HepG2 (cell line): ENCODE results near the gene BMPR2. TPM values are rescaled to one million over a fixed set of nuclear protein-coding genes. Genes with fewer than 3 reads are reported as not detected.

Experiments used
- ATAC-seq: fragments of 200-7000 bp; cut with Tn5 transposase; 3 replicates; pipeline ENCODE4 v1.9.1; 2020; ENCODE audit warnings: mild to moderate bottlenecking, moderate library complexity
- BruUV-seq: library from RNA; stranded (reverse); fragments of 400-500 nt; replicated peaks from 2 replicates; lab custom pipeline; 2021; lab: Mats Ljungman, UMichigan
- CTCF ChIA-PET: fragments of 300-600 bp; formaldehyde crosslinking; extraction: SDS; loops from one replicate; lab custom pipeline; 2021; ENCODE audit warnings: low total read pairs, inconsistent platforms, low intra/inter-chr PET ratio; lab: Yijun Ruan, JAX
- POLR2A ChIA-PET: fragments of 350-600 bp; sonication (Branson Sonifier 250); formaldehyde crosslinking; loops from one replicate; lab custom pipeline; 2020; ENCODE audit warnings: antibody characterized with exemption, inconsistent platforms; lab: Yijun Ruan, JAX
- DNase-seq: peaks from one replicate; pipeline ENCODE4 v3.0.0-alpha.2; 2015; ENCODE audit warnings: low spot score
- FAIRE-seq: peaks from 3 replicates; lab custom pipeline; 2011; peaks lifted over from hg19 to GRCh38; lab: Jason Lieb, UNC
- H2AFZ ChIP-seq: one replicate; pipeline ENCODE4 v1.6.1; 2011; ENCODE audit warnings: low read length, inconsistent platforms
- H3K27ac ChIP-seq: fragments of 300-600 bp; 3 replicates; pipeline ENCODE4 v1.8.0; 2011; ENCODE audit warnings: mixed run types, mild to moderate bottlenecking, mixed read lengths, low read length, inconsistent platforms; ENCODE audit not compliant: insufficient read depth; ENCODE audit errors: extremely low read length
- H3K27me3 ChIP-seq, 2 experiments: fragments of 200-600 bp in 1 of 2; 2 replicates in 1 of 2; 3 replicates in 1 of 2; pipeline versions ENCODE4 v1.6.0 to v1.8.0; 2011; ENCODE audit warnings: low read length in 2 of 2, mild to moderate bottlenecking in 2 of 2, moderate library complexity in 2 of 2, inconsistent platforms in 1 of 2; ENCODE audit not compliant: insufficient read depth in 2 of 2, control insufficient read depth in 1 of 2
- H3K36me3 ChIP-seq, 2 experiments: fragments of 200-600 bp in 1 of 2; replicated peaks in 1 of 2; 2 replicates in 1 of 2; 3 replicates in 1 of 2; pipeline versions ENCODE4 v1.5.1 to v1.8.0; 2011; ENCODE audit warnings: low read length in 2 of 2, inconsistent platforms in 1 of 2; ENCODE audit not compliant: insufficient read depth in 2 of 2, control insufficient read depth in 1 of 2
- H3K4me1 ChIP-seq: 2 replicates; pipeline ENCODE4 v1.5.1; 2012; ENCODE audit warnings: low read length, inconsistent platforms; ENCODE audit not compliant: insufficient read depth
- H3K4me2 ChIP-seq: 2 replicates; pipeline ENCODE4 v1.6.0; 2011; ENCODE audit warnings: low read depth, low read length, inconsistent platforms
- H3K4me3 ChIP-seq, 3 experiments: fragments of 200-600 bp in 1 of 3; sonication (generic), shearing (Covaris generic) in 1 of 3; replicated peaks in 1 of 3; 2 replicates each; pipeline ENCODE4 v1.5.1; 2011 to 2016; ENCODE audit warnings: low read length in 3 of 3, inconsistent platforms in 2 of 3, low read depth in 2 of 3, mild to moderate bottlenecking in 2 of 3, control low read depth in 1 of 3, mixed read lengths in 1 of 3; ENCODE audit not compliant: insufficient read depth in 1 of 3
- H3K79me2 ChIP-seq: one replicate; pipeline ENCODE4 v1.6.1; 2011; ENCODE audit warnings: low read length, inconsistent platforms; ENCODE audit not compliant: insufficient read depth
- H3K9ac ChIP-seq: 2 replicates; pipeline ENCODE4 v1.6.0; 2011; ENCODE audit warnings: mild to moderate bottlenecking, low read depth, low read length, inconsistent platforms; ENCODE audit not compliant: insufficient read depth
- H3K9me3 ChIP-seq: 2 replicates; pipeline ENCODE4 v1.5.1; 2012; ENCODE audit warnings: mild to moderate bottlenecking, low read length
- H4K20me1 ChIP-seq: 2 replicates; pipeline ENCODE4 v1.6.0; 2011; ENCODE audit warnings: inconsistent platforms, mild to moderate bottlenecking, low read length, moderate library complexity; ENCODE audit not compliant: insufficient read depth
- AGO1 ChIP-seq: fragments of 200-400 bp; formaldehyde crosslinking; IDR thresholded peaks from 2 replicates; pipeline ENCODE4 v1.6.1; 2017; ENCODE audit warnings: mild to moderate bottlenecking, low read depth, low read length, moderate library complexity; ENCODE audit not compliant: poor library complexity, severe bottlenecking
- ELF3 ChIP-seq: IDR thresholded peaks from 2 replicates; pipeline ENCODE4 v1.6.1; 2016; ENCODE audit warnings: missing genetic modification reagents, missing compliant biosample characterization
- HMG20B ChIP-seq: conservative IDR thresholded peaks from 2 replicates; pipeline ENCODE4 v1.6.1; 2016; ENCODE audit warnings: missing genetic modification reagents, missing compliant biosample characterization
- KMT2A ChIP-seq: sonication (generic); formaldehyde crosslinking; IDR thresholded peaks from 2 replicates; pipeline ENCODE4 v1.4.0; 2020; ENCODE audit warnings: missing genetic modification reagents
- SP5 ChIP-seq: IDR thresholded peaks from 2 replicates; pipeline ENCODE4 v1.6.1; 2016; ENCODE audit warnings: low read depth, borderline replicate concordance
- YY1 ChIP-seq: IDR thresholded peaks from 2 replicates; pipeline ENCODE4 v1.6.1; 2011; ENCODE audit warnings: low read length, low read depth, moderate library complexity, mild to moderate bottlenecking; ENCODE audit not compliant: insufficient read depth, insufficient replicate concordance
- ZBTB33 ChIP-seq: sonication (generic); formaldehyde crosslinking; IDR thresholded peaks from 2 replicates; pipeline ENCODE4 v1.4.0; 2020; ENCODE audit warnings: missing genetic modification reagents
- ZNF768 ChIP-seq: sonication (generic); formaldehyde crosslinking; IDR thresholded peaks from 2 replicates; pipeline ENCODE4 v1.4.0; 2020; ENCODE audit warnings: missing genetic modification reagents
- ZNF850 ChIP-seq: sonication (generic); formaldehyde crosslinking; conservative IDR thresholded peaks from 2 replicates; pipeline ENCODE4 v1.9.0; 2021; ENCODE audit warnings: mild to moderate bottlenecking, missing genetic modification reagents
- WGBS: methylation state at CpG from one replicate; pipeline ENCODE4 v1.1.6; 2017; ENCODE audit warnings: low lambda C conversion rate; 5-methylcytosine and 5-hydroxymethylcytosine counted together
- in situ Hi-C: cut with HindIII; loops from 2 replicates; pipeline ENCODE4 v1.10.0; 2017; ENCODE audit warnings: low pct_unique_long_range_greater_than_20kb; ENCODE audit not compliant: extremely low pct_ligation_motif_present
- intact Hi-C: fragments of 100-400 bp; cut with micrococcal nuclease; formaldehyde crosslinking; loops from one replicate; pipeline ENCODE4 v1.10.0; 2022; ENCODE audit not compliant: unreplicated experiment
- polyA plus RNA-seq, 8 experiments: library from polyadenylated mRNA; depleted of rRNA in 3 of 8; stranded (reverse) in 7 of 8; unstranded in 1 of 8; fragments of >200 nt; fragmentation: Illumina TruSeq in 4 of 8; extraction: Trizol in 4 of 8; gene quantifications; 2 replicates each; pipeline versions ENCODE4 v1.2.1 to v1.2.3, GENCODE V29; 2011 to 2016; ENCODE audit warnings: low read depth in 4 of 8, missing spikeins in 1 of 8, mixed read lengths in 1 of 8; ENCODE audit not compliant: insufficient read depth in 1 of 8
- total RNA-seq, 5 experiments: library from RNA; depleted of rRNA; stranded (reverse); fragments of >200 nt; fragmentation: Illumina TruSeq; extraction: Trizol; gene quantifications; 2 replicates each; pipeline ENCODE4 v1.2.3, GENCODE V29; 2016; ENCODE audit warnings: low read depth in 1 of 5
- TF ChIP-seq, protein P1 (sequence below): sonication (generic); formaldehyde crosslinking; IDR thresholded peaks from 2 replicates; pipeline ENCODE4 v1.4.0; 2020; ENCODE audit warnings: mild to moderate bottlenecking, missing genetic modification reagents, borderline replicate concordance
- TF ChIP-seq, protein P2 (sequence below): sonication (generic); formaldehyde crosslinking; IDR thresholded peaks from 2 replicates; pipeline ENCODE4 v1.4.0; 2020; ENCODE audit warnings: missing genetic modification reagents, borderline replicate concordance
- TF ChIP-seq, protein P3 (sequence below): sonication (generic); formaldehyde crosslinking; IDR thresholded peaks from 2 replicates; pipeline ENCODE4 v1.4.0; 2020; ENCODE audit warnings: mild to moderate bottlenecking, missing genetic modification reagents, borderline replicate concordance
- TF ChIP-seq, protein P4 (sequence below): sonication (generic); formaldehyde crosslinking; IDR thresholded peaks from 2 replicates; pipeline ENCODE4 v1.8.1; 2023; ENCODE audit warnings: mild to moderate bottlenecking, moderate library complexity, missing genetic modification reagents

BMPR2 gene
- total and polyA plus RNA-seq, 2 of the 13 experiments (the other 11 are each of a cell fraction or from before 2014, with no cell fraction given) = 5.5 to 10.3 TPM

DNA sequence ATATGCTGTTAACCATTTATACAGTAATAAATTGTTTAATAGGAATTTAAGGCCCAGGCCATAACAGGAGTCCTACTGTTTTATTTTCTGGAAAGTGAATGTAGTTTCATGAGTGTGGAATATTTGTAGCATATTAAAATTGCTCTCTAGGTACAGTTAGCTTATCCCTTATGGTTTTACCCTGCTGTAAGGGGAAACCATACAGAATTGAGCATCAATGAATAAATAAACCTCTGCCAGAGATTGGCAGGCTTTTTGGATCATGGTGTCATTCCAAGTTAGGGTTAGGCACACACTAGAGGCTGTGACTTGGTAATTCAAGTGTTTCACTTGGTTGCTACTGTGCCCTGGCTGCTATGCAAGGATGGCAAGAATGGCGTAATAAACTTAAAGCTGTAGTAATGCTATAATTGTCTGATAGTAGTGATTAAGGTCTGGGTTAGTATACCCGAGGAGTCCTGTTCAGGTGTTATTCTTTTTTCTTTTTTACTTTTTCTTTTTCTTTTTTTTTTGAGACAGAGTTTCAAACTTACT is 30.4 kb downstream of the BMPR2 start:
- peaks cover 2 to 6% of the 10 kb centered on the region in 2 experiments; a peak in 1 of 5 replicates for H3K36me3 ChIP-seq
- no peak overlapping the region for H2AFZ ChIP-seq
- H3K4me3 ChIP-seq = no peak overlapping the region
- H3K27ac ChIP-seq = no peak overlapping the region
- no peaks in the 10 kb centered on the region for H4K20me1 ChIP-seq
- ChIA-PET POLR2A (no interaction called here), CTCF (no interaction called here)
- no peak overlapping the region for H3K4me2 ChIP-seq
- in situ Hi-C loops = no loop called here
- no peak for FAIRE-seq
- H3K9ac ChIP-seq = no peak overlapping the region
- H3K9me3 ChIP-seq = no peaks in the 10 kb centered on the region
- H3K4me1 ChIP-seq = no peaks in the 10 kb centered on the region
- no peak for ATAC-seq
- peaks cover 21% of the 10 kb centered on the region for H3K79me2 ChIP-seq
- no peak for DNase-seq
- no peaks in the 10 kb centered on the region for H3K27me3 ChIP-seq
- whole genome bisulfite sequencing = 92% methylated on average over 2 of the region's 2 CpGs
- BruUV-seq = no TSS peak
- intact Hi-C loops = no loop called here
- TF ChIP-seq, protein P1, sequence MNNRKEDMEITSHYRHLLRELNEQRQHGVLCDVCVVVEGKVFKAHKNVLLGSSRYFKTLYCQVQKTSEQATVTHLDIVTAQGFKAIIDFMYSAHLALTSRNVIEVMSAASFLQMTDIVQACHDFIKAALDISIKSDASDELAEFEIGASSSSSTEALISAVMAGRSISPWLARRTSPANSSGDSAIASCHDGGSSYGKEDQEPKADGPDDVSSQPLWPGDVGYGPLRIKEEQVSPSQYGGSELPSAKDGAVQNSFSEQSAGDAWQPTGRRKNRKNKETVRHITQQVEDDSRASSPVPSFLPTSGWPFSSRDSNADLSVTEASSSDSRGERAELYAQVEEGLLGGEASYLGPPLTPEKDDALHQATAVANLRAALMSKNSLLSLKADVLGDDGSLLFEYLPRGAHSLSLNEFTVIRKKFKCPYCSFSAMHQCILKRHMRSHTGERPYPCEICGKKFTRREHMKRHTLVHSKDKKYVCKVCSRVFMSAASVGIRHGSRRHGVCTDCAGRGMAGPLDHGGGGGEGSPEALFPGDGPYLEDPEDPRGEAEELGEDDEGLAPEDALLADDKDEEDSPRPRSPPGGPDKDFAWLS (CRISPR knock-in tag) = no peak
- TF ChIP-seq HMG20B (CRISPR knock-in tag) (no peak), ZNF850 (CRISPR knock-in tag) (no peak), ZNF768 (no peak), YY1 (no peak), ZBTB33 (CRISPR knock-in tag) (no peak), SP5 (CRISPR knock-in tag) (no peak), AGO1 (no peak), KMT2A (CRISPR knock-in tag) (no peak), ELF3 (CRISPR knock-in tag) (no peak)
- TF ChIP-seq, protein P2, sequence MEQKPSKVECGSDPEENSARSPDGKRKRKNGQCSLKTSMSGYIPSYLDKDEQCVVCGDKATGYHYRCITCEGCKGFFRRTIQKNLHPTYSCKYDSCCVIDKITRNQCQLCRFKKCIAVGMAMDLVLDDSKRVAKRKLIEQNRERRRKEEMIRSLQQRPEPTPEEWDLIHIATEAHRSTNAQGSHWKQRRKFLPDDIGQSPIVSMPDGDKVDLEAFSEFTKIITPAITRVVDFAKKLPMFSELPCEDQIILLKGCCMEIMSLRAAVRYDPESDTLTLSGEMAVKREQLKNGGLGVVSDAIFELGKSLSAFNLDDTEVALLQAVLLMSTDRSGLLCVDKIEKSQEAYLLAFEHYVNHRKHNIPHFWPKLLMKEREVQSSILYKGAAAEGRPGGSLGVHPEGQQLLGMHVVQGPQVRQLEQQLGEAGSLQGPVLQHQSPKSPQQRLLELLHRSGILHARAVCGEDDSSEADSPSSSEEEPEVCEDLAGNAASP (CRISPR knock-in tag) = no peak
- TF ChIP-seq, protein P3, sequence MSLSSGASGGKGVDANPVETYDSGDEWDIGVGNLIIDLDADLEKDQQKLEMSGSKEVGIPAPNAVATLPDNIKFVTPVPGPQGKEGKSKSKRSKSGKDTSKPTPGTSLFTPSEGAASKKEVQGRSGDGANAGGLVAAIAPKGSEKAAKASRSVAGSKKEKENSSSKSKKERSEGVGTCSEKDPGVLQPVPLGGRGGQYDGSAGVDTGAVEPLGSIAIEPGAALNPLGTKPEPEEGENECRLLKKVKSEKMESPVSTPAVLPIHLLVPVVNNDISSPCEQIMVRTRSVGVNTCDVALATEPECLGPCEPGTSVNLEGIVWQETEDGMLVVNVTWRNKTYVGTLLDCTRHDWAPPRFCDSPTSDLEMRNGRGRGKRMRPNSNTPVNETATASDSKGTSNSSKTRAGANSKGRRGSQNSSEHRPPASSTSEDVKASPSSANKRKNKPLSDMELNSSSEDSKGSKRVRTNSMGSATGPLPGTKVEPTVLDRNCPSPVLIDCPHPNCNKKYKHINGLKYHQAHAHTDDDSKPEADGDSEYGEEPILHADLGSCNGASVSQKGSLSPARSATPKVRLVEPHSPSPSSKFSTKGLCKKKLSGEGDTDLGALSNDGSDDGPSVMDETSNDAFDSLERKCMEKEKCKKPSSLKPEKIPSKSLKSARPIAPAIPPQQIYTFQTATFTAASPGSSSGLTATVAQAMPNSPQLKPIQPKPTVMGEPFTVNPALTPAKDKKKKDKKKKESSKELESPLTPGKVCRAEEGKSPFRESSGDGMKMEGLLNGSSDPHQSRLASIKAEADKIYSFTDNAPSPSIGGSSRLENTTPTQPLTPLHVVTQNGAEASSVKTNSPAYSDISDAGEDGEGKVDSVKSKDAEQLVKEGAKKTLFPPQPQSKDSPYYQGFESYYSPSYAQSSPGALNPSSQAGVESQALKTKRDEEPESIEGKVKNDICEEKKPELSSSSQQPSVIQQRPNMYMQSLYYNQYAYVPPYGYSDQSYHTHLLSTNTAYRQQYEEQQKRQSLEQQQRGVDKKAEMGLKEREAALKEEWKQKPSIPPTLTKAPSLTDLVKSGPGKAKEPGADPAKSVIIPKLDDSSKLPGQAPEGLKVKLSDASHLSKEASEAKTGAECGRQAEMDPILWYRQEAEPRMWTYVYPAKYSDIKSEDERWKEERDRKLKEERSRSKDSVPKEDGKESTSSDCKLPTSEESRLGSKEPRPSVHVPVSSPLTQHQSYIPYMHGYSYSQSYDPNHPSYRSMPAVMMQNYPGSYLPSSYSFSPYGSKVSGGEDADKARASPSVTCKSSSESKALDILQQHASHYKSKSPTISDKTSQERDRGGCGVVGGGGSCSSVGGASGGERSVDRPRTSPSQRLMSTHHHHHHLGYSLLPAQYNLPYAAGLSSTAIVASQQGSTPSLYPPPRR (CRISPR knock-in tag) = no peak
- TF ChIP-seq, protein P4, sequence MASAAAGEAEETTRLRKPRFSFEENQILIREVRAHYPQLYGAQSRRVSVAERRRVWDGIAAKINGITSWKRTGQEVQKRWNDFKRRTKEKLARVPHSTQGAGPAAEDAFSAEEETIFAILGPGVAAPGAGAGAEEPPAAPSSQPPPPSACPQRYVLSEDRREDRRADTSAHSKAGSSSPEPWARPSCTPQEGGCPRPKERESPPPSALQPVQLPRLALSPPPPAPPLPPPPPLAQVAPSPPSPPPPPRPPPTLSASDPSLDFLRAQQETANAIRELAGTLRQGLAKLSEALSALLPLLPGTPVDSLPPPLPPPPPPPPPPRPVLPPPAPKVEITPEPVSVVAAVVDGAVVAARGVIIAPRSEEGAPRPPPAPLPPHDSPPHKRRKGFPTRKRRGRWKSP = no peak
